ENCODE measurements around the gene SLC35G1.

The SLC35G1 gene

GRCh38 chr10:93879273-93879672, 14.5 kb upstream of the SLC35G1 start:
- DNase-seq (ENCODE audit: low read depth), result no peak

- peak; percentile 44 for DNase-seq (ENCODE audit: low read depth)
Measured at GRCh38 chr10:93894516-93895378, 969 bp downstream of the SLC35G1 start.

GRCh38 chr10:93897070-93897780, 3.4 kb downstream of the SLC35G1 start:
- no peak for DNase-seq (ENCODE audit: low read depth)

GRCh38 chr10:93899109-93899508, 5.3 kb downstream of the SLC35G1 start:
- DNase-seq (ENCODE audit: low read depth), result no peak

GRCh38 chr10:93903051-93903450, 9.3 kb downstream of the SLC35G1 start:
- no peak for DNase-seq (ENCODE audit: low read depth)

GRCh38 chr10:93904901-93905300, 11.1 kb downstream of the SLC35G1 start:
- DNase-seq (ENCODE audit: low read depth), result no peak

GRCh38 chr10:93907059-93907458, 13.3 kb downstream of the SLC35G1 start:
- DNase-seq (ENCODE audit: low read depth), result no peak

GRCh38 chr10:93911866-93912265, 18.1 kb downstream of the SLC35G1 start:
- DNase-seq (ENCODE audit: low read depth), result no peak

- no peak for DNase-seq (ENCODE audit: low read depth)
Measured at GRCh38 chr10:93912444-93912843, 18.7 kb downstream of the SLC35G1 start.

GRCh38 chr10:93913706-93914105, 19.9 kb downstream of the SLC35G1 start:
- DNase-seq (ENCODE audit: low read depth), result no peak

GRCh38 chr10:93915598-93915997, 21.8 kb downstream of the SLC35G1 start:
- no peak for DNase-seq (ENCODE audit: low read depth)

GRCh38 chr10:93916257-93917063, 22.7 kb downstream of the SLC35G1 start:
- DNase-seq (ENCODE audit: low read depth), result peak; percentile 67

- no peak for DNase-seq (ENCODE audit: low read depth)
Measured at GRCh38 chr10:93917064-93917391, 23.2 kb downstream of the SLC35G1 start.

- no peak for DNase-seq (ENCODE audit: low read depth)
Measured at GRCh38 chr10:93917821-93918220, 24.0 kb downstream of the SLC35G1 start.

- DNase-seq (ENCODE audit: low read depth), result peak; percentile 7
Measured at GRCh38 chr10:93921338-93921737, 27.6 kb downstream of the SLC35G1 start.

GRCh38 chr10:93926613-93927012, 32.8 kb downstream of the SLC35G1 start:
- no peak for DNase-seq (ENCODE audit: low read depth)

GRCh38 chr10:93938140-93938539, 44.4 kb downstream of the SLC35G1 start:
- DNase-seq (ENCODE audit: low read depth), result no peak

- DNase-seq (ENCODE audit: low read depth), result no peak
Measured at GRCh38 chr10:93940881-93941280, 47.1 kb downstream of the SLC35G1 start.

- no peak for DNase-seq (ENCODE audit: low read depth)
Measured at GRCh38 chr10:93941606-93942005, 47.8 kb downstream of the SLC35G1 start.

- no peak for DNase-seq (ENCODE audit: low read depth)
Measured at GRCh38 chr10:93945819-93946218, 52.0 kb downstream of the SLC35G1 start.

GRCh38 chr10:93947055-93947454, 53.3 kb downstream of the SLC35G1 start:
- peak; percentile 88 for DNase-seq (ENCODE audit: low read depth)

GRCh38 chr10:93947524-93947923, 53.7 kb downstream of the SLC35G1 start:
- DNase-seq (ENCODE audit: low read depth), result peak; percentile 2

GRCh38 chr10:93951905-93952304, 58.1 kb downstream of the SLC35G1 start:
- DNase-seq (ENCODE audit: low read depth), result no peak

Measured in ELR (cell line).